Adrenal gland (tissue), 5 donors: ENCODE results near the gene MROH9.

Experiments used
- CTCF ChIP-seq, 6 experiments: fragments of 450-650 bp in 4 of 6; fragments of 200-600 bp in 2 of 6; sonication (generic) in 1 of 6; IDR thresholded peaks; 1 replicate in 5 of 6; 2 replicates in 1 of 6; pipeline versions ENCODE4 v1.5.1 to v1.8.0; 2016 to 2021; ENCODE audit warnings: antibody characterized with exemption in 6 of 6, mild to moderate bottlenecking in 2 of 6, moderate library complexity in 1 of 6
- POLR2A ChIP-seq, 2 donors: fragments of 450-650 bp; IDR thresholded peaks; one replicate each; pipeline ENCODE4 v1.6.1; 2017; ENCODE audit warnings: antibody characterized with exemption in 2 of 2, mild to moderate bottlenecking in 2 of 2, moderate library complexity in 1 of 2
- donor health status: DM: no; HTN: no; CAD: no.

- TF ChIP-seq POLR2A (IDR thresholded peaks at IDR 0.05) (no peak), CTCF (IDR thresholded peaks at IDR 0.05) (no peak)
These were observed 43.1 kb downstream of the MROH9 start for GRCh38 chr1:170978371-170978910.
